SK-N-SH (cell line): Measurements from ENCODE around the gene NAALADL2. TPM values are rescaled to one million over a fixed set of nuclear protein-coding genes. Genes with fewer than 3 reads are reported as not detected.

Experiments
- CTCF ChIA-PET: fragments of 300-600, 350-600 bp; formaldehyde crosslinking; extraction: SDS; loops from one replicate; lab custom pipeline; 2021; lab: Yijun Ruan, JAX
- POLR2A ChIA-PET: fragments of 350-600 bp; sonication (Branson Sonifier 250); formaldehyde crosslinking; extraction: SDS; loops from one replicate; lab custom pipeline; 2020; ENCODE audit warnings: antibody characterized with exemption, inconsistent platforms; lab: Yijun Ruan, JAX
- DNase-seq: peaks from one replicate; pipeline ENCODE4 v3.0.0; 2012
- H2AFZ ChIP-seq: fragments of 200-600 bp; sonication (generic); 2 replicates; pipeline ENCODE4 v1.8.1; 2016; ENCODE audit warnings: antibody characterized with exemption, mild to moderate bottlenecking, low read depth
- H3F3A ChIP-seq: fragments of 200-600 bp; sonication (generic); replicated peaks from 2 replicates; pipeline ENCODE3; 2016; ENCODE audit warnings: antibody characterized with exemption, mild to moderate bottlenecking; ENCODE audit not compliant: insufficient read depth
- H3K27ac ChIP-seq, 2 experiments: fragments of 200-500 bp in 1 of 2; fragments of 200-600 bp in 1 of 2; sonication (Bioruptor generic) in 1 of 2; sonication (generic), shearing (Covaris generic) in 1 of 2; 2 replicates each; pipeline versions ENCODE4 v1.5.1 to v1.6.1; 2014 to 2016; ENCODE audit warnings: low read depth in 2 of 2, inconsistent platforms in 1 of 2, low read length in 1 of 2, mild to moderate bottlenecking in 1 of 2, mixed read lengths in 1 of 2
- H3K27me3 ChIP-seq: fragments of 200-600 bp; sonication (generic), shearing (Covaris generic); 2 replicates; pipeline ENCODE4 v1.6.1; 2016; ENCODE audit warnings: mixed run types; ENCODE audit not compliant: insufficient read depth
- H3K36me3 ChIP-seq, 2 experiments: fragments of 200-500 bp in 1 of 2; fragments of 200-600 bp in 1 of 2; sonication (Bioruptor generic) in 1 of 2; sonication (generic) in 1 of 2; replicated peaks in 1 of 2; 2 replicates each; pipeline versions ENCODE3 to v1.5.1; 2014 to 2016; ENCODE audit warnings: low read length in 1 of 2, mild to moderate bottlenecking in 1 of 2; ENCODE audit not compliant: insufficient read depth in 2 of 2, control insufficient read depth in 1 of 2
- H3K4me1 ChIP-seq, 2 experiments: fragments of 200-500 bp in 1 of 2; fragments of 200-600 bp in 1 of 2; sonication (Bioruptor generic) in 1 of 2; sonication (generic), shearing (Covaris generic) in 1 of 2; 2 replicates each; pipeline versions ENCODE4 v1.5.1 to v1.6.1; 2014 to 2016; ENCODE audit warnings: low read depth in 1 of 2, low read length in 1 of 2, mixed run types in 1 of 2; ENCODE audit not compliant: insufficient read depth in 2 of 2, control insufficient read depth in 1 of 2
- H3K4me2 ChIP-seq: fragments of 200-600 bp; sonication (generic), shearing (Covaris generic); 2 replicates; pipeline ENCODE4 v1.6.1; 2017; ENCODE audit warnings: mixed run types
- H3K4me3 ChIP-seq, 2 experiments: fragments of 200-500 bp in 1 of 2; fragments of 200-600 bp in 1 of 2; sonication (Bioruptor generic) in 1 of 2; sonication (generic), shearing (Covaris generic) in 1 of 2; 2 replicates each; pipeline versions ENCODE4 v1.5.1 to v1.8.1; 2014 to 2016; ENCODE audit warnings: low read depth in 2 of 2, inconsistent platforms in 1 of 2, low read length in 1 of 2, mild to moderate bottlenecking in 1 of 2, mixed read lengths in 1 of 2, moderate library complexity in 1 of 2
- H3K79me2 ChIP-seq: fragments of 200-600 bp; sonication (generic); 2 replicates; pipeline ENCODE4 v1.8.1; 2017; ENCODE audit warnings: mild to moderate bottlenecking; ENCODE audit not compliant: insufficient read depth
- H3K9ac ChIP-seq: fragments of 200-600 bp; sonication (generic); 2 replicates; pipeline ENCODE4 v1.6.1; 2017; ENCODE audit warnings: mixed run types
- H3K9me2 ChIP-seq: fragments of 200-600 bp; sonication (generic); 2 replicates; pipeline ENCODE4 v1.6.1; 2017; ENCODE audit warnings: mixed run types
- H3K9me3 ChIP-seq: fragments of 200-600 bp; sonication (generic); 2 replicates; pipeline ENCODE4 v1.6.1; 2017; ENCODE audit warnings: mixed run types, mild to moderate bottlenecking, moderate library complexity
- H4K20me1 ChIP-seq: fragments of 200-600 bp; sonication (generic); 2 replicates; pipeline ENCODE4 v1.6.1; 2017; ENCODE audit warnings: mild to moderate bottlenecking, mixed run types; ENCODE audit not compliant: insufficient read depth
- EP300 ChIP-seq, 2 experiments: IDR thresholded peaks; 2 replicates each; pipeline versions ENCODE4 v1.4.0 to v1.6.1; 2012; ENCODE audit warnings: borderline replicate concordance in 1 of 2, low read depth in 1 of 2, low read length in 1 of 2
- FOSL2 ChIP-seq: IDR thresholded peaks from 2 replicates; pipeline ENCODE4 v1.4.0; 2012; ENCODE audit warnings: low read depth, mild to moderate bottlenecking, moderate library complexity, borderline replicate concordance
- FOXM1 ChIP-seq: IDR thresholded peaks from 2 replicates; pipeline ENCODE4 v1.4.0; 2012; ENCODE audit warnings: low read depth, mild to moderate bottlenecking
- MEF2A ChIP-seq: IDR thresholded peaks from 2 replicates; pipeline ENCODE4 v1.4.0; 2012; ENCODE audit warnings: low read depth, borderline replicate concordance
- MXI1 ChIP-seq: IDR thresholded peaks from 2 replicates; pipeline ENCODE4 v1.6.1; 2012; ENCODE audit warnings: mild to moderate bottlenecking, low read depth, low read length, improper control_type of control experiment
- RCOR1 ChIP-seq: fragments of 150-350 bp; IDR thresholded peaks from 2 replicates; pipeline ENCODE4 v1.6.1; 2017; ENCODE audit warnings: antibody characterized with exemption, low read length
- RXRA ChIP-seq: IDR thresholded peaks from 2 replicates; pipeline ENCODE4 v1.4.0; 2012; ENCODE audit warnings: low read depth, mild to moderate bottlenecking, borderline replicate concordance
- SIN3A ChIP-seq: IDR thresholded peaks from 2 replicates; pipeline ENCODE4 v1.6.1; 2012; ENCODE audit warnings: low read depth, mild to moderate bottlenecking, low read length, moderate library complexity, borderline replicate concordance
- SMC3 ChIP-seq: IDR thresholded peaks from 2 replicates; pipeline ENCODE4 v1.6.1; 2012; ENCODE audit warnings: low read depth, low read length, improper control_type of control experiment
- TAF1 ChIP-seq: IDR thresholded peaks from 2 replicates; pipeline ENCODE4 v1.6.1; 2012; ENCODE audit warnings: low read depth, mild to moderate bottlenecking, low read length, moderate library complexity, borderline replicate concordance
- TCF12 ChIP-seq: IDR thresholded peaks from 2 replicates; pipeline ENCODE4 v1.4.0; 2012
- YY1 ChIP-seq: IDR thresholded peaks from 2 replicates; pipeline ENCODE4 v1.4.0; 2012; ENCODE audit warnings: low read depth, mild to moderate bottlenecking
- WGBS: methylation state at CpG from one replicate; pipeline ENCODE4 v1.1.6; 2017; ENCODE audit warnings: low lambda C conversion rate; 5-methylcytosine and 5-hydroxymethylcytosine counted together
- polyA plus RNA-seq, 3 experiments: library from polyadenylated mRNA; depleted of rRNA; stranded (reverse); fragments of >200 nt; gene quantifications; 2 replicates each; pipeline ENCODE4 v1.2.3, GENCODE V29; 2012
- TF ChIP-seq, protein P1 (sequence below): fragments of 200-600 bp; sonication (generic); IDR thresholded peaks from 2 replicates; pipeline ENCODE4 v1.6.1; 2017; ENCODE audit warnings: antibody characterized with exemption, mild to moderate bottlenecking, moderate library complexity
- TF ChIP-seq, protein P2 (sequence below): fragments of 150-350 bp; IDR thresholded peaks from 2 replicates; pipeline ENCODE4 v1.6.1; 2016; ENCODE audit warnings: mild to moderate bottlenecking, low read depth, low read length
- TF ChIP-seq, protein P3 (sequence below): IDR thresholded peaks from 2 replicates; pipeline ENCODE4 v1.4.0; 2012; ENCODE audit warnings: low read depth, borderline replicate concordance

Gene NAALADL2
- polyA plus RNA-seq, 1 of the 3 experiments (the other 2 are of a cell fraction), result 1.2 TPM

DNA sequence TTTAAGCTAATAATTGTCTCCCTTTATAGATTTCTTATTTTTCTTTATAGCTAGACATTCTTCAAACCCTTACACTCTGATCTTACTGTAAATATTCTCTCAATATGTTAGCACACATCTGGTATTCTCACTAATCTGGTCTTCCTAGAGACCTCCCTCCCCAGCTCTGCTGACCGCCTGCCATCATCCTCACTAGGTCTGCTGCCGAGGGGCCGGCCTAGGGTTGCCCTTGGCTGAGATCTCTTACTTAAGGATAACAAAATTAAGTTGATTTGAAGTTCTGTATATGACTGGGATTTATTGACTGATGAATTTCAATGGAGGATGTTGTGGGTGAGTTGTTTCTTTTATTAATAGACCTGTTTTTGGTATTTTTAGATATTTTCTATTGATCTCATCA is 586.6 kb downstream of the NAALADL2 start (continued):
- no peak for TF ChIP-seq SMC3

DNA sequence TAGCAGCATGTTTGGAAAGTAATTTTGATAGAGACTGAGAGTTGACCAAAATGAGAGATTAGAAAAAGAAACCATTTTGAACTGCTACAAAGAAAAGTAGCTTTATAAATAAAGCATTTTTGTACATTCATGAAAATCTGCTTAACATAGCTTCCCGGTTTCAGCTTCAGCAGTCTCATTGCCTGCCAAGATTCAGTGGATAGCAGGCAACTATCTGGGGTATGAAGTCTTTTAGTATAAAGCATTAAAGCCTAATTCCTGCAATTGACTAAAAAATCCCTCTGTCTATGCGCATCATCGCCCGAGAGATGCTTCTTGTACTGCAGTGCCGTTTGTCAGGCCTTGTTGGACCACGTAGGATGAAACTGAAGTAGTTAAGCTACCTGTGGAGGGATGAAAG is 588.4 kb downstream of the NAALADL2 start:
- Histone ChIP-seq H3K27ac (no peak overlapping the region), H3K9me2 (no peaks in the 10 kb centered on the region), H3K4me1 (no peaks in the 10 kb centered on the region), H4K20me1 (no peaks in the 10 kb centered on the region), H3K27me3 (no peaks in the 10 kb centered on the region), H2AFZ (no peak overlapping the region), H3K4me2 (no peak overlapping the region), H3F3A (no peaks in the 10 kb centered on the region), H3K79me2 (no peaks in the 10 kb centered on the region), H3K9ac (no peak overlapping the region), H3K9me3 (no peaks in the 10 kb centered on the region), H3K36me3 (peaks cover 0 to 2% of the 10 kb centered on the region in 2 experiments), H3K4me3 (no peak overlapping the region)
- 75% methylated on average over 3 of the region's 6 CpGs for WGBS
- no peak for DNase-seq
- CTCF ChIA-PET, result interaction anchor here (1.2 kb wide), 1 partner anchor 10 kb away, joined by 5 read pairs; no protein-coding TSS in a partner anchor
- no peak for TF ChIP-seq TCF12
- POLR2A ChIA-PET, result no interaction called here

DNA sequence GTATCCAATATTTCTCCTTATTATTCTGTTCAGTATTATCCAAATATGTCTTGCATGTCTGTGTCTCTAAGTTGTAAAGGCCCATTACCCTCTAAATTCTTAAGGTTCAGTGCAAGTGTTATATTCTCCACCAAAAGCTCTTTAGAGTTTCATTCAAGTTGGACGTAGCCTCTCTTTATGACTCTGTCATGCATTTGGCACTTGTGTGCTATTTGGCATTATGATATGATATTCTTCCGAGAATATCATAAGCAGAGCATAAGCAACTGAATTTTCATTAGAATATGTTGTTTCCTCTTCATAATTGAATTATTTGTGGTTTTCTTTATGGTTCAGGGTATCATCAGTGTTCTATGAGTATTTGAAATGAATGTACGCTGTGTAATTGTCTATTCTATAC is 594.2 kb downstream of the NAALADL2 start:
- H3K36me3 ChIP-seq, result no peaks in the 10 kb centered on the region
- no peak overlapping the region for H3K4me3 ChIP-seq
- H3K79me2 ChIP-seq, result no peaks in the 10 kb centered on the region
- no peaks in the 10 kb centered on the region for H3F3A ChIP-seq
- no peak for DNase-seq
- WGBS, result 82% methylated on average over 3 of the region's 3 CpGs
- H3K27me3 ChIP-seq, result no peaks in the 10 kb centered on the region
- H3K4me1 ChIP-seq, result no peaks in the 10 kb centered on the region
- H2AFZ ChIP-seq, result no peak overlapping the region
- H3K9me2 ChIP-seq, result no peaks in the 10 kb centered on the region
- TF ChIP-seq EP300 (IDR thresholded peaks at IDR 0.05; ENCODE audit: borderline replicate concordance in 1 of 2, low read depth in 1 of 2, low read length in 1 of 2) (no peak), RCOR1 (no peak), MEF2A (no peak), RXRA (no peak), FOSL2 (no peak), MXI1 (no peak), TAF1 (no peak), FOXM1 (no peak), SMC3 (no peak), SIN3A (no peak), YY1 (no peak)
- TF ChIP-seq, protein P1, sequence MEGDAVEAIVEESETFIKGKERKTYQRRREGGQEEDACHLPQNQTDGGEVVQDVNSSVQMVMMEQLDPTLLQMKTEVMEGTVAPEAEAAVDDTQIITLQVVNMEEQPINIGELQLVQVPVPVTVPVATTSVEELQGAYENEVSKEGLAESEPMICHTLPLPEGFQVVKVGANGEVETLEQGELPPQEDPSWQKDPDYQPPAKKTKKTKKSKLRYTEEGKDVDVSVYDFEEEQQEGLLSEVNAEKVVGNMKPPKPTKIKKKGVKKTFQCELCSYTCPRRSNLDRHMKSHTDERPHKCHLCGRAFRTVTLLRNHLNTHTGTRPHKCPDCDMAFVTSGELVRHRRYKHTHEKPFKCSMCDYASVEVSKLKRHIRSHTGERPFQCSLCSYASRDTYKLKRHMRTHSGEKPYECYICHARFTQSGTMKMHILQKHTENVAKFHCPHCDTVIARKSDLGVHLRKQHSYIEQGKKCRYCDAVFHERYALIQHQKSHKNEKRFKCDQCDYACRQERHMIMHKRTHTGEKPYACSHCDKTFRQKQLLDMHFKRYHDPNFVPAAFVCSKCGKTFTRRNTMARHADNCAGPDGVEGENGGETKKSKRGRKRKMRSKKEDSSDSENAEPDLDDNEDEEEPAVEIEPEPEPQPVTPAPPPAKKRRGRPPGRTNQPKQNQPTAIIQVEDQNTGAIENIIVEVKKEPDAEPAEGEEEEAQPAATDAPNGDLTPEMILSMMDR, result no peak
- TF ChIP-seq, protein P2, sequence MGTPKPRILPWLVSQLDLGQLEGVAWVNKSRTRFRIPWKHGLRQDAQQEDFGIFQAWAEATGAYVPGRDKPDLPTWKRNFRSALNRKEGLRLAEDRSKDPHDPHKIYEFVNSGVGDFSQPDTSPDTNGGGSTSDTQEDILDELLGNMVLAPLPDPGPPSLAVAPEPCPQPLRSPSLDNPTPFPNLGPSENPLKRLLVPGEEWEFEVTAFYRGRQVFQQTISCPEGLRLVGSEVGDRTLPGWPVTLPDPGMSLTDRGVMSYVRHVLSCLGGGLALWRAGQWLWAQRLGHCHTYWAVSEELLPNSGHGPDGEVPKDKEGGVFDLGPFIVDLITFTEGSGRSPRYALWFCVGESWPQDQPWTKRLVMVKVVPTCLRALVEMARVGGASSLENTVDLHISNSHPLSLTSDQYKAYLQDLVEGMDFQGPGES, result no peak
- TF ChIP-seq, protein P3, sequence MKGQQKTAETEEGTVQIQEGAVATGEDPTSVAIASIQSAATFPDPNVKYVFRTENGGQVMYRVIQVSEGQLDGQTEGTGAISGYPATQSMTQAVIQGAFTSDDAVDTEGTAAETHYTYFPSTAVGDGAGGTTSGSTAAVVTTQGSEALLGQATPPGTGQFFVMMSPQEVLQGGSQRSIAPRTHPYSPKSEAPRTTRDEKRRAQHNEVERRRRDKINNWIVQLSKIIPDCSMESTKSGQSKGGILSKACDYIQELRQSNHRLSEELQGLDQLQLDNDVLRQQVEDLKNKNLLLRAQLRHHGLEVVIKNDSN, result no peak
- no peak overlapping the region for H3K9ac ChIP-seq
- no peaks in the 10 kb centered on the region for H4K20me1 ChIP-seq
- no peaks in the 10 kb centered on the region for H3K9me3 ChIP-seq
- ChIA-PET CTCF (no interaction called here), POLR2A (no interaction called here)
- H3K4me2 ChIP-seq, result no peak overlapping the region
- H3K27ac ChIP-seq, result no peak overlapping the region
